Calu3 (cell line): Measurements from ENCODE around the gene TAS2R3. TPM values are rescaled to one million over a fixed set of nuclear protein-coding genes. Genes with fewer than 3 reads are reported as not detected.
"Not testable (repeated sequence)": the region's sequence is repeated elsewhere in the genome, so short reads cannot be mapped to it uniquely, and the experiment has no call there.

Experiments used
- BruUV-seq: library from RNA; stranded (reverse); fragments of 400-500 nt; replicated peaks from 2 replicates; lab custom pipeline; 2021; lab: Mats Ljungman, UMichigan
- CTCF ChIA-PET: fragments of 300-600 bp; sonication (Branson Sonifier 250); formaldehyde crosslinking; loops from one replicate; lab custom pipeline; 2022; ENCODE audit warnings: antibody characterized with exemption; lab: Charles Lee
- DNase-seq: peaks from one replicate; pipeline ENCODE4 v3.0.0; 2022
- H3K27ac Mint-ChIP-seq: one replicate; pipeline ENCODE4 v1.8.0; 2022; ENCODE audit warnings: mixed read lengths; ENCODE audit not compliant: unreplicated experiment
- H3K27me3 Mint-ChIP-seq: one replicate; pipeline ENCODE4 v1.8.0; 2022; ENCODE audit warnings: mixed read lengths; ENCODE audit not compliant: unreplicated experiment
- H3K36me3 Mint-ChIP-seq: one replicate; pipeline ENCODE4 v1.8.0; 2022; ENCODE audit warnings: mild to moderate bottlenecking, moderate library complexity, mixed read lengths; ENCODE audit not compliant: insufficient read depth, unreplicated experiment
- H3K4me1 Mint-ChIP-seq: one replicate; pipeline ENCODE4 v1.8.0; 2022; ENCODE audit warnings: mild to moderate bottlenecking, low read depth, mixed read lengths; ENCODE audit not compliant: unreplicated experiment
- H3K4me3 Mint-ChIP-seq: one replicate; pipeline ENCODE4 v1.8.0; 2022; ENCODE audit warnings: mild to moderate bottlenecking, low read depth, moderate library complexity, mixed read lengths; ENCODE audit not compliant: unreplicated experiment
- H3K9me3 Mint-ChIP-seq: one replicate; pipeline ENCODE4 v1.8.0; 2022; ENCODE audit warnings: low read depth, mixed read lengths; ENCODE audit not compliant: unreplicated experiment
- intact Hi-C: fragments of 100-400 bp; cut with micrococcal nuclease; formaldehyde crosslinking; loops from one replicate; pipeline ENCODE4 v1.10.0; 2022; ENCODE audit not compliant: unreplicated experiment
- total RNA-seq: library from RNA; stranded (reverse); gene quantifications from 2 replicates; pipeline ENCODE4 v1.2.3, GENCODE V29; 2022
- TF ChIP-seq, protein P1 (sequence below): fragments of 200-600 bp; IDR thresholded peaks from one replicate; pipeline ENCODE4 v1.8.0; 2022; ENCODE audit warnings: antibody characterized with exemption; ENCODE audit not compliant: unreplicated experiment

The TAS2R3 gene
- total RNA-seq, 1 experiment from 2014 or later = 2.8 TPM

DNA sequence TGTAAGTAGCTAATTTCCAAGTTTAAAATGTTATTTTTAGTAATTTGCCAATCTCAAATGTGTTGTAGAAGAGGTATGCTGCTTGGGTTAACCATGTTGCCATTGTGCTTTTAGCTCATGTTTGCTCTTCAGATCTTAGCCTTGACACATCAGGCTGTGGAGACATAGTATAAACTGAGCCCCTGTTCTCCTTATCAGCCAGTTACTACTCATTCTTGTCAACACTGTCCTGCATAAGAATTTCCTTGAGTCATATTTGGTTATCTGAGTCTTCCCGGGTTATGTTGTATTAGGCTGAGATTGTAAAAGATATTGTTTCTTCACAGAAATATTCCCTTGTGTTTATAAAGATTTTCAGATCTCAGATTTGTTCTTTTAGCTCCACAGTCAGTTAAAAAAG, 21.7 kb upstream of the TAS2R3 start:
- no peak overlapping the region for H3K4me3 Mint-ChIP-seq
- intact Hi-C loops = no loop called here
- no peaks in the 10 kb centered on the region for H3K9me3 Mint-ChIP-seq
- DNase-seq = no peak
- peaks cover 76% of the 10 kb centered on the region for H3K36me3 Mint-ChIP-seq
- no peaks in the 10 kb centered on the region for H3K27me3 Mint-ChIP-seq
- H3K4me1 Mint-ChIP-seq = peaks cover 32% of the 10 kb centered on the region
- CTCF ChIA-PET = no interaction called here
- TF ChIP-seq, protein P1, sequence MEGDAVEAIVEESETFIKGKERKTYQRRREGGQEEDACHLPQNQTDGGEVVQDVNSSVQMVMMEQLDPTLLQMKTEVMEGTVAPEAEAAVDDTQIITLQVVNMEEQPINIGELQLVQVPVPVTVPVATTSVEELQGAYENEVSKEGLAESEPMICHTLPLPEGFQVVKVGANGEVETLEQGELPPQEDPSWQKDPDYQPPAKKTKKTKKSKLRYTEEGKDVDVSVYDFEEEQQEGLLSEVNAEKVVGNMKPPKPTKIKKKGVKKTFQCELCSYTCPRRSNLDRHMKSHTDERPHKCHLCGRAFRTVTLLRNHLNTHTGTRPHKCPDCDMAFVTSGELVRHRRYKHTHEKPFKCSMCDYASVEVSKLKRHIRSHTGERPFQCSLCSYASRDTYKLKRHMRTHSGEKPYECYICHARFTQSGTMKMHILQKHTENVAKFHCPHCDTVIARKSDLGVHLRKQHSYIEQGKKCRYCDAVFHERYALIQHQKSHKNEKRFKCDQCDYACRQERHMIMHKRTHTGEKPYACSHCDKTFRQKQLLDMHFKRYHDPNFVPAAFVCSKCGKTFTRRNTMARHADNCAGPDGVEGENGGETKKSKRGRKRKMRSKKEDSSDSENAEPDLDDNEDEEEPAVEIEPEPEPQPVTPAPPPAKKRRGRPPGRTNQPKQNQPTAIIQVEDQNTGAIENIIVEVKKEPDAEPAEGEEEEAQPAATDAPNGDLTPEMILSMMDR = no peak
- BruUV-seq = no TSS peak
- no peak overlapping the region for H3K27ac Mint-ChIP-seq

DNA sequence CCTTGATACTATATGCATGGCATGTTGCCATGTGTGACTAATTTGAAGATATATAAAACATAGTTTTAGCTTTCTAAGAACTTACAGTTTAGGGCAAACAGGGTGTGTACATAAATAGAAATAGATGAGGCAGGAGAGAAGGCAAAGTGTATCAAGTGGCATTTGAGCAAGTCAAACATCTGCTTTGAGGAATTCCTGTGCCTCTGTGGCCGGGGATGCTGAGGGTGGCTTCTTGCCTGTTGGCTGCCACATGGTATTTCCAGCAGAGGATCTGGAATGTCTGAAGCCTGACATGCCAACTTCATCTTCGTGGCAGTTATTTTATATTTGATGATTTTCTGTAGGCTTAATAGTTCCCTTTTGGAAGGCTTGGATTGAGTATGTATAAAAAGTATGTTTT, 19.8 kb upstream of the TAS2R3 start:
- H3K4me1 Mint-ChIP-seq = peaks cover 25% of the 10 kb centered on the region
- no peaks in the 10 kb centered on the region for H3K9me3 Mint-ChIP-seq
- DNase-seq = no peak
- no peak overlapping the region for H3K4me3 Mint-ChIP-seq
- H3K36me3 Mint-ChIP-seq = peaks cover 58% of the 10 kb centered on the region
- intact Hi-C loops = no loop called here
- no peak overlapping the region for H3K27ac Mint-ChIP-seq
- no TSS peak for BruUV-seq
- H3K27me3 Mint-ChIP-seq = no peaks in the 10 kb centered on the region
- CTCF ChIA-PET = no interaction called here
- TF ChIP-seq, protein P1 = no peak

DNA sequence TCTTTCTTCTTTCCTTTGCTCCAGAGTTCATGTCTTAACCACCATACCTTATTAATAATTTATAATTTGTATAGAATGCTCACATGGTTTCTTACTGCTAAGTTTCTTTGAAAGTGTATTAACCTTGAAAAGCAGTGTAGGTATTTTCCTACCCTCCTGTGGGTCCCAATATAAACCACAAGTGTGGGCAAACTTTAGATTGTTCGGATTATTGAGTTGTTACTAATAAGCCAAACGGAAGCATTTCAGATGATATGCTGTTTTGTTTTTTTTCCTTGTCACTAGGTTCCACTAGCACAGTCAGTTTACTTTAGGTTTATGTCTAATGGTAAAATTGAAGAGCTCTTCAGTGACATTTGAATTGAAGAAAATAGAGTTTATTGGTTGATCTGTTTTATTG, 15.5 kb upstream of the TAS2R3 start:
- Mint-ChIP-seq H3K4me3 (no peak overlapping the region), H3K36me3 (peaks cover 67% of the 10 kb centered on the region)
- intact Hi-C loops = no loop called here

DNA sequence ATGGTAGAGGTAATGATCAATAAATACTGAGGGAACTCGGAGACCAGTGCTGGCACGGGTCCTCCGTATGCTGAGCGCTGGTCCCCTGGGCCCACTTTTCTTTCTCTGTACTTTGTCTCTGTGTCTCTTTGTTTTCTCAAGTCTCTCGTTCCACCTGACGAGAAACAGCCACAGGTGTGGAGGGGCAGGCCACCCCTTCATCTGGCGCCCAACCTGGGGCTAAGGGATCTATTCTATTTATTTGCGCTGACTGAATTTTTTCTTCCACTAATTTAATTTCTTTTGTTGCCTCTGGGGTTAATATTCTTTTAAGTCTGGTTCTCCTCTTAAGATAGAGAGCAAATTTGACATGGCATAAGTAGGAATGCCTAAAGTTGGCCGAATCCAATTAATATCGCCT, 12.0 kb upstream of the TAS2R3 start:
- H3K4me3 Mint-ChIP-seq, H3K9me3 Mint-ChIP-seq, intact Hi-C loops, BruUV-seq, H3K27ac Mint-ChIP-seq, CTCF ChIA-PET, H3K27me3 Mint-ChIP-seq, H3K4me1 Mint-ChIP-seq: not testable (repeated sequence)
- H3K36me3 Mint-ChIP-seq = peaks cover 58% of the 10 kb centered on the region
- peak; percentile 14 for DNase-seq

More for the DNA sequence above, 15.5 kb upstream of the TAS2R3 start:
- no TSS peak for BruUV-seq
- DNase-seq = no peak
- TF ChIP-seq, protein P1 = no peak
- Mint-ChIP-seq H3K9me3 (peaks cover 5% of the 10 kb centered on the region), H3K27me3 (no peaks in the 10 kb centered on the region), H3K4me1 (no peaks in the 10 kb centered on the region), H3K27ac (no peak overlapping the region)
- CTCF ChIA-PET = no interaction called here

DNA sequence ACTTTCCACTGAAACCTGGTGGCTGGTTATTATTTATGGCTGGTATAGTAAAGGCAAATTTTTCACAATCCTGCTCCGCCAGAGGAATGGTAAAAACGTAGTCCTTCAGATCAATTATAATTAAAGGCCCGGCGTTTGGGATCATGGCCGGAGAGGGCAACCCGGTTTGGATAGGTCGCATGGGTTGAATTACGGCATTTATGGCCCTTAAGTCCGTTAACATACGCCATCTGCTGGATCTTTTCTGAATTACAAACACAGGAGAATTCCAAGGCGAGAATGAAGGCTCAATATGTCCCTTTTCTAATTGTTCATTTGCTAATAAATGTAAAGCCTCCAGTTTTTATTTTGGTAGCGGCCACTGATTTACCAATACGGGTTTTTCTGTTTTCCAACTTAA, 11.3 kb upstream of the TAS2R3 start:
- no TSS peak for BruUV-seq

More for the DNA sequence above, 11.3 kb upstream of the TAS2R3 start:
- Mint-ChIP-seq H3K4me1 (no peaks in the 10 kb centered on the region), H3K36me3 (peaks cover 58% of the 10 kb centered on the region), H3K27me3 (no peaks in the 10 kb centered on the region), H3K27ac (no peak overlapping the region), H3K9me3 (peaks cover 5% of the 10 kb centered on the region), H3K4me3 (no peak overlapping the region)
- TF ChIP-seq, protein P1 = no peak
- no peak for DNase-seq
- intact Hi-C loops = no loop called here
- CTCF ChIA-PET = no interaction called here
